Measurements from ENCODE around the gene CTSH. TPM values are rescaled to one million over a fixed set of nuclear protein-coding genes. Genes with fewer than 3 reads are reported as not detected.

The CTSH gene
- total and polyA plus RNA-seq, 2 experiments from 2014 or later: 19.7 to 19.9 TPM

DNA sequence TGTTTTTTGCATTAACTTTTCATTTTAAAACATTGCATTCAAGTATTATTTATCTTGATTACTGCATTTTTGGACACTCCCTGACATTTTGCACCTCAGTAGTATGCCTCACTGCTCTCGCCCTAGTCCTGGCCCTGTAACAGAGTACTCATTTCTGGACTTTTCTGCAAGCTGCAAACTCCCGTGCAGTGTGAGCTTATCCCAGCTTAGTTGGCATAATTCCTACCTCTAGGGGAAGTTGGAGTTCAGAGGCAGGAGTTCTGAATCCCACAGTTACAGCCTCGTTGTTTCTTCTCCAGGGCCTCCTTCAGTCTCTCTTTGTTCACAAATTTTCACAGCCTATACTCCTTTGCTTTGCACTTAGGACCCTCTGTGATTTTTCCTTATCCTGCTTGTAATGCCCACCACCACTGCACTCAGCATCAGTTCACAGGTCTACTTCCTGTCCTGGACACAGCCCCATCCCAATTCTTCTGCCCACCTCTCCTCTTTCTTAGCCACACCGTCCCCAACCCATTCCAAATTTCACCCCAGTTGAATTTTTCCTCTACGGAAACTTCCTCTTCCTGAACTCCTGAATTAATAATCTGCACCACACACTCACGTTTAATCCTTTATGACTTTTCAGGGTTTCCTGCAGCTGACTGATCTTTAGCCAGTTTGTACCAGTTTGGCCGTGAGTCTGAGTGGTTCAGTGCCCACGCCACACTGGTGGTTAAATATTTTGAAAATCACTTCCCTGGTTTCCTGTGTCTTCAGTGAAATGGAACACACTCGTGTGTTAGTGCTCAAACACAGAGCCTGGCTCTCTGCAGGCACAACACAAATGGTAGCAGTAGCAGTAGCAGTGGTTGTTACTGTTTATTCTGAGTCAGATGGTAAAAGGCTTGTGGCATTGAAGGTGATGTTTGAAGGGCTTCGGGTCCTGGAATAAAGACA is 6.3 kb upstream of the CTSH start (continued):
- TF ChIP-seq ZNF462 (CRISPR knock-in tag; IDR thresholded peaks at IDR 0.05): no peak

DNA sequence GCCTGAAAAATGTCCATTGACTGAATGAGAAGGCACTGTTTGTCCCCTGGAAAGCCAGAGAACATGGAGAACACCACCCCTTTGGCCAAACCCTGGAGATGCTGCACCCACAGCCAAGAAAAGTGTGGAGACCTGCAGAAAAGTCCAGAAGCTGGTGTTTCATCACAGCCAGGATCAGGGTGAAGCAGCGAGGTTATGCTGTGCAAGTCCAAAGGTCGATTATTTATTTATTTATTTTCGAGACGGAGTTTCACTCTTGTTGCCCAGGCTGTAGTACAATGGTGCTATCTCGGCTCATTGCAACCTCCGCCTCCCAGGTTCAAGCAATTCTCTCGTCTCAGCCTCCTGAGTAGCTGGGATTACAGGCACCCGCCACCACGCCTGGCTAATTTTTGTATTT is 5.5 kb upstream of the CTSH start:
- no peak for DNase-seq (ENCODE audit: low spot score)
- H3K4me3 ChIP-seq: no peak overlapping the region
- no peaks in the 10 kb centered on the region for H3K9me2 ChIP-seq (ENCODE audit: insufficient read depth)
- Mint-ChIP-seq H3K27me3 (ENCODE audit: insufficient read depth, low read depth, poor library complexity) (peaks cover 11% of the 10 kb centered on the region), H3K9me3 (no peaks in the 10 kb centered on the region), H3K4me1 (peaks cover 16% of the 10 kb centered on the region), H3K36me3 (ENCODE audit: low read depth) (no peaks in the 10 kb centered on the region), H3K4me3 (no peak overlapping the region), H3K27ac (no peak overlapping the region)
- no peak for TF ChIP-seq CREB1 (CRISPR knock-in tag; IDR thresholded peaks at IDR 0.05; ENCODE audit: low read depth)
- H4K20me1 ChIP-seq (replicated peaks; ENCODE audit: insufficient read depth): no peaks in the 10 kb centered on the region
- H3K27me3 ChIP-seq (ENCODE audit: insufficient read depth): no peaks in the 10 kb centered on the region
- H2AFZ ChIP-seq: no peak overlapping the region
- no peak overlapping the region for H3K4me2 ChIP-seq
- H3K79me2 ChIP-seq (replicated peaks; ENCODE audit: insufficient read depth): no peaks in the 10 kb centered on the region
- ATAC-seq: no peak
- H3F3A ChIP-seq (replicated peaks; ENCODE audit: low read depth): no peaks in the 10 kb centered on the region
- H3K27ac ChIP-seq (ENCODE audit: low read depth): no peak overlapping the region
- no peaks in the 10 kb centered on the region for H3K36me3 ChIP-seq (ENCODE audit: insufficient read depth)
- no peaks in the 10 kb centered on the region for H3K4me1 ChIP-seq (ENCODE audit: insufficient read depth)

DNA sequence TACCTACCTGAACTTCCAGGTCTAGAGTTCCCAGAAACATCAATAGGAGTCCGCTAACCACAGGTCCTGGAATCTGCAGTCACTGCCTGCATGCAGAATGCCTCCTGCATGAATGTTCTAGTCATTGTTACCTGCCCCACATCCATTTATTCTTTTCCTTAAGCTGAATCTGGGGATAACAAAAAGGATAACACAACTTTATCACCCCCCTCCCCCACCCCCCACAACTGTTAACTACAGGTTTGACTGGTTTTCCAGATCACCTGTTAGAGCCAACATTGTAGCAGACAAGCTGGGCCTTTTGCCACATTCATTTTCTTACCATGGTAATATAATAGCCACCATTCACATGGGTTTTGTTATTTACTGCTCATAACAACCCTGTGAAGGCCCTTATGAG is 4.6 kb upstream of the CTSH start:
- peaks cover 3% of the 10 kb centered on the region for H3K27me3 ChIP-seq (ENCODE audit: insufficient read depth)
- H3K27ac ChIP-seq (ENCODE audit: low read depth): no peak overlapping the region
- no peak overlapping the region for H2AFZ ChIP-seq
- no peaks in the 10 kb centered on the region for H3K36me3 ChIP-seq (ENCODE audit: insufficient read depth)
- no peaks in the 10 kb centered on the region for H4K20me1 ChIP-seq (replicated peaks; ENCODE audit: insufficient read depth)
- H3K4me3 ChIP-seq: no peak overlapping the region
- Mint-ChIP-seq H3K36me3 (ENCODE audit: low read depth) (no peaks in the 10 kb centered on the region), H3K27ac (no peak overlapping the region), H3K27me3 (ENCODE audit: insufficient read depth, low read depth, poor library complexity) (peaks cover 13% of the 10 kb centered on the region), H3K4me3 (no peak overlapping the region), H3K9me3 (no peaks in the 10 kb centered on the region), H3K4me1 (peaks cover 18% of the 10 kb centered on the region)
- no peak for ATAC-seq
- no peaks in the 10 kb centered on the region for H3K4me1 ChIP-seq (ENCODE audit: insufficient read depth)
- DNase-seq (ENCODE audit: low spot score): no peak
- no peaks in the 10 kb centered on the region for H3K9me2 ChIP-seq (ENCODE audit: insufficient read depth)
- H3F3A ChIP-seq (replicated peaks; ENCODE audit: low read depth): no peaks in the 10 kb centered on the region
- no peaks in the 10 kb centered on the region for H3K79me2 ChIP-seq (replicated peaks; ENCODE audit: insufficient read depth)
- H3K4me2 ChIP-seq: no peak overlapping the region
- TF ChIP-seq EZH2 (IDR thresholded peaks at IDR 0.05; ENCODE audit: low read depth, unreplicated experiment): no peak
- no peak for TF ChIP-seq CREB1 (CRISPR knock-in tag; IDR thresholded peaks at IDR 0.05; ENCODE audit: low read depth)
- TF ChIP-seq EZH2phosphoT487 (IDR thresholded peaks at IDR 0.05; ENCODE audit: unreplicated experiment): no peak
- TF ChIP-seq ZNF114 (CRISPR knock-in tag; IDR thresholded peaks at IDR 0.05): no peak
- no peak for TF ChIP-seq ETS1 (IDR thresholded peaks at IDR 0.05)
- no peak for TF ChIP-seq NANOG (IDR thresholded peaks at IDR 0.05; ENCODE audit: borderline replicate concordance)
- TF ChIP-seq, protein P1, sequence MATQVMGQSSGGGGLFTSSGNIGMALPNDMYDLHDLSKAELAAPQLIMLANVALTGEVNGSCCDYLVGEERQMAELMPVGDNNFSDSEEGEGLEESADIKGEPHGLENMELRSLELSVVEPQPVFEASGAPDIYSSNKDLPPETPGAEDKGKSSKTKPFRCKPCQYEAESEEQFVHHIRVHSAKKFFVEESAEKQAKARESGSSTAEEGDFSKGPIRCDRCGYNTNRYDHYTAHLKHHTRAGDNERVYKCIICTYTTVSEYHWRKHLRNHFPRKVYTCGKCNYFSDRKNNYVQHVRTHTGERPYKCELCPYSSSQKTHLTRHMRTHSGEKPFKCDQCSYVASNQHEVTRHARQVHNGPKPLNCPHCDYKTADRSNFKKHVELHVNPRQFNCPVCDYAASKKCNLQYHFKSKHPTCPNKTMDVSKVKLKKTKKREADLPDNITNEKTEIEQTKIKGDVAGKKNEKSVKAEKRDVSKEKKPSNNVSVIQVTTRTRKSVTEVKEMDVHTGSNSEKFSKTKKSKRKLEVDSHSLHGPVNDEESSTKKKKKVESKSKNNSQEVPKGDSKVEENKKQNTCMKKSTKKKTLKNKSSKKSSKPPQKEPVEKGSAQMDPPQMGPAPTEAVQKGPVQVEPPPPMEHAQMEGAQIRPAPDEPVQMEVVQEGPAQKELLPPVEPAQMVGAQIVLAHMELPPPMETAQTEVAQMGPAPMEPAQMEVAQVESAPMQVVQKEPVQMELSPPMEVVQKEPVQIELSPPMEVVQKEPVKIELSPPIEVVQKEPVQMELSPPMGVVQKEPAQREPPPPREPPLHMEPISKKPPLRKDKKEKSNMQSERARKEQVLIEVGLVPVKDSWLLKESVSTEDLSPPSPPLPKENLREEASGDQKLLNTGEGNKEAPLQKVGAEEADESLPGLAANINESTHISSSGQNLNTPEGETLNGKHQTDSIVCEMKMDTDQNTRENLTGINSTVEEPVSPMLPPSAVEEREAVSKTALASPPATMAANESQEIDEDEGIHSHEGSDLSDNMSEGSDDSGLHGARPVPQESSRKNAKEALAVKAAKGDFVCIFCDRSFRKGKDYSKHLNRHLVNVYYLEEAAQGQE (IDR thresholded peaks at IDR 0.05; ENCODE audit: unreplicated experiment): no peak
